Keratinocyte (primary cell): Measurements from ENCODE around the gene TAB2.

Experiments used
- EZH2 ChIP-seq: IDR thresholded peaks from one replicate; pipeline ENCODE4 v1.6.1; 2012; ENCODE audit warnings: inconsistent platforms, mild to moderate bottlenecking, low read length, moderate library complexity
- TF ChIP-seq, protein P1 (sequence below), 3 experiments: IDR thresholded peaks in 1 of 3; conservative IDR thresholded peaks in 1 of 3; optimal IDR thresholded peaks in 1 of 3; 2 replicates in 2 of 3; 3 replicates in 1 of 3; pipeline versions ENCODE3 to v1.5.1; 2011; ENCODE audit warnings: low read length in 3 of 3, mild to moderate bottlenecking in 3 of 3, moderate library complexity in 2 of 3, control low read depth in 1 of 3, inconsistent platforms in 1 of 3; ENCODE audit not compliant: insufficient read depth in 2 of 3; ENCODE audit errors: extremely low read depth in 1 of 3

DNA sequence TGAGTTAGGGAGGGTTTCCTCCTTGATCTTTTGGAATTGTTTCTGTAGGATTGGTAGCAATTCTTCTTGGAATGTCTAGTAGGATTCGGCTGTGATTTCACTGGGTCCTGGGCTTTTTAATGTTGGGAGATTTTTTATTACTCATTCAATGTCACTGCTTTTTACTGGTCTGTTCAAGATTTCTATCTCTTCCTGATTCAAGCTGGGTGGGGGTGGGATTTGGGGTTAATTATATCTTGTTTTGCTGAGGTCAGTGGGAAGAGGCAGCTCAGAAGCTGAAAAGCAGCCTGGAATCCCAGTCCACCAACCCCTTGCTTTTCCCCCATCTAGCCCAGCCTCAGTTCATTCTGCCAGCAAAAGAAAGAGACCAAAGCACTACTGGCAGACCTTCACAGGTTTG lies 122.1 kb downstream of the TAB2 start:
- TF ChIP-seq, protein P1, sequence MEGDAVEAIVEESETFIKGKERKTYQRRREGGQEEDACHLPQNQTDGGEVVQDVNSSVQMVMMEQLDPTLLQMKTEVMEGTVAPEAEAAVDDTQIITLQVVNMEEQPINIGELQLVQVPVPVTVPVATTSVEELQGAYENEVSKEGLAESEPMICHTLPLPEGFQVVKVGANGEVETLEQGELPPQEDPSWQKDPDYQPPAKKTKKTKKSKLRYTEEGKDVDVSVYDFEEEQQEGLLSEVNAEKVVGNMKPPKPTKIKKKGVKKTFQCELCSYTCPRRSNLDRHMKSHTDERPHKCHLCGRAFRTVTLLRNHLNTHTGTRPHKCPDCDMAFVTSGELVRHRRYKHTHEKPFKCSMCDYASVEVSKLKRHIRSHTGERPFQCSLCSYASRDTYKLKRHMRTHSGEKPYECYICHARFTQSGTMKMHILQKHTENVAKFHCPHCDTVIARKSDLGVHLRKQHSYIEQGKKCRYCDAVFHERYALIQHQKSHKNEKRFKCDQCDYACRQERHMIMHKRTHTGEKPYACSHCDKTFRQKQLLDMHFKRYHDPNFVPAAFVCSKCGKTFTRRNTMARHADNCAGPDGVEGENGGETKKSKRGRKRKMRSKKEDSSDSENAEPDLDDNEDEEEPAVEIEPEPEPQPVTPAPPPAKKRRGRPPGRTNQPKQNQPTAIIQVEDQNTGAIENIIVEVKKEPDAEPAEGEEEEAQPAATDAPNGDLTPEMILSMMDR (optimal IDR thresholded peaks at IDR 0.05 in 1 of 3, IDR thresholded peaks at IDR 0.05 in 1 of 3, conservative IDR thresholded peaks at IDR 0.05 in 1 of 3; ENCODE audit: extremely low read depth in 1 of 3, insufficient read depth in 2 of 3, low read length in 3 of 3): no peak
- no peak for TF ChIP-seq EZH2
